Measurements from ENCODE around the gene ZNF385B. TPM values are rescaled to one million over a fixed set of nuclear protein-coding genes. Genes with fewer than 3 reads are reported as not detected.

Gene ZNF385B
- total RNA-seq, 1 experiment from 2014 or later = 9.3 TPM

- no peaks in the 10 kb centered on the region for H3K36me3 ChIP-seq (ENCODE audit: control insufficient read depth in 1 of 2, insufficient read depth in 2 of 2, low read length in 2 of 2)
- no peaks in the 10 kb centered on the region for H4K20me1 ChIP-seq (ENCODE audit: insufficient read depth)
- H3K9ac ChIP-seq (ENCODE audit: low read length) = no peak overlapping the region
- DNase-seq (ENCODE audit: low read depth, low spot score) (no peak), ATAC-seq (no peak)
- H3K4me2 ChIP-seq (ENCODE audit: low read length) = no peak overlapping the region
- H3K9me2 ChIP-seq (ENCODE audit: insufficient read depth) = no peaks in the 10 kb centered on the region
- ChIA-PET RAD21 (ENCODE audit: low non-redundant PET in 1 of 2, low total read pairs in 2 of 2, uncharacterized antibody in 2 of 2, unreplicated experiment in 2 of 2) (no interaction called here), POLR2A (no interaction called here), CTCF (no interaction called here)
- H2AFZ ChIP-seq (ENCODE audit: low read depth, low read length, poor library complexity, severe bottlenecking) = no peak overlapping the region
- no peak overlapping the region for H3K27ac ChIP-seq (ENCODE audit: low read depth, low read length)
- no peaks in the 10 kb centered on the region for H3K4me1 ChIP-seq (ENCODE audit: control insufficient read depth in 1 of 2, insufficient read depth in 2 of 2, low read length in 2 of 2)
- no peaks in the 10 kb centered on the region for H3K9me3 ChIP-seq (ENCODE audit: control insufficient read depth in 1 of 2, insufficient read depth in 1 of 2, low read depth in 1 of 2, low read length in 2 of 2)
- intact Hi-C loops (cut with micrococcal nuclease) = loop anchor here (10.0 kb wide), 1 partner anchor 508 kb away; no protein-coding TSS in a partner anchor
- no peaks in the 10 kb centered on the region for H3K79me2 ChIP-seq (ENCODE audit: insufficient read depth, low read length)
- BruUV-seq (replicated peaks) = no TSS peak
- no peak overlapping the region for H3K4me3 ChIP-seq (replicated peaks in 1 of 2; ENCODE audit: low read depth in 1 of 2, low read length in 2 of 2)
- no peaks in the 10 kb centered on the region for H3K27me3 ChIP-seq (ENCODE audit: insufficient read depth, low read length)
- TF ChIP-seq JUND (IDR thresholded peaks at IDR 0.05) (no peak), CBX3 (IDR thresholded peaks at IDR 0.05; ENCODE audit: low read depth) (no peak), MAX (IDR thresholded peaks at IDR 0.05) (no peak), SP1 (IDR thresholded peaks at IDR 0.05; ENCODE audit: low read depth) (no peak), RAD21 (IDR thresholded peaks at IDR 0.05; ENCODE audit: low read depth) (no peak), CTCF (IDR thresholded peaks at IDR 0.05 in 2 of 3, conservative IDR thresholded peaks at IDR 0.05 in 1 of 3; ENCODE audit: borderline replicate concordance in 1 of 3, insufficient read depth in 1 of 3, low read depth in 2 of 3, low read length in 2 of 3) (no peak), POLR2A (IDR thresholded peaks at IDR 0.05; ENCODE audit: borderline replicate concordance, extremely low read depth, insufficient read depth, insufficient read length) (no peak)
Observed at GRCh38 chr2:179427065-179427464, 434.3 kb downstream of the ZNF385B start.

GRCh38 chr2:179424571-179424970, 436.8 kb downstream of the ZNF385B start:
- H3K9me3 ChIP-seq (ENCODE audit: control insufficient read depth in 1 of 2, insufficient read depth in 1 of 2, low read depth in 1 of 2, low read length in 2 of 2) = no peaks in the 10 kb centered on the region
- H3K36me3 ChIP-seq (ENCODE audit: control insufficient read depth in 1 of 2, insufficient read depth in 2 of 2, low read length in 2 of 2) = no peaks in the 10 kb centered on the region
- H3K9me2 ChIP-seq (ENCODE audit: insufficient read depth) = no peaks in the 10 kb centered on the region
- intact Hi-C loops (cut with micrococcal nuclease) = loop anchor here (5.0 to 10.0 kb wide), 2 partner anchors 510 to 653 kb away; no protein-coding TSS in a partner anchor
- no peak overlapping the region for H3K4me3 ChIP-seq (replicated peaks in 1 of 2; ENCODE audit: low read depth in 1 of 2, low read length in 2 of 2)
- RAD21 ChIA-PET (ENCODE audit: low non-redundant PET in 1 of 2, low total read pairs in 2 of 2, uncharacterized antibody in 2 of 2, unreplicated experiment in 2 of 2) = no interaction called here
- ATAC-seq (no peak), DNase-seq (ENCODE audit: low read depth, low spot score) (no peak)
- TF ChIP-seq ZBTB33 (IDR thresholded peaks at IDR 0.05; ENCODE audit: extremely low read depth, insufficient replicate concordance, low read length) (no peak), RAD21 (IDR thresholded peaks at IDR 0.05; ENCODE audit: low read depth) (no peak), CEBPB (IDR thresholded peaks at IDR 0.05; ENCODE audit: low read depth) (no peak), FOSL1 (IDR thresholded peaks at IDR 0.05; ENCODE audit: low read depth) (no peak), SRF (IDR thresholded peaks at IDR 0.05; ENCODE audit: low read depth) (no peak), ZFX (IDR thresholded peaks at IDR 0.05) (no peak)
- no peak overlapping the region for H3K4me2 ChIP-seq (ENCODE audit: low read length)
- no peaks in the 10 kb centered on the region for H4K20me1 ChIP-seq (ENCODE audit: insufficient read depth)
- CTCF ChIA-PET = interaction anchor here (1.1 to 4.6 kb wide), 2 partner anchors 14 to 16 kb away, joined by 3 to 29 read pairs; no protein-coding TSS in a partner anchor
- H3K4me1 ChIP-seq (ENCODE audit: control insufficient read depth in 1 of 2, insufficient read depth in 2 of 2, low read length in 2 of 2) = no peaks in the 10 kb centered on the region
- POLR2A ChIA-PET = no interaction called here
- H3K79me2 ChIP-seq (ENCODE audit: insufficient read depth, low read length) = no peaks in the 10 kb centered on the region
- no peak overlapping the region for H3K9ac ChIP-seq (ENCODE audit: low read length)
- no peaks in the 10 kb centered on the region for H3K27me3 ChIP-seq (ENCODE audit: insufficient read depth, low read length)
- H2AFZ ChIP-seq (ENCODE audit: low read depth, low read length, poor library complexity, severe bottlenecking) = no peak overlapping the region
- H3K27ac ChIP-seq (ENCODE audit: low read depth, low read length) = no peak overlapping the region
- no TSS peak for BruUV-seq (replicated peaks)

Measured in HCT116 (cell line).